Measurements from ENCODE around the gene PTH1R.

DNA sequence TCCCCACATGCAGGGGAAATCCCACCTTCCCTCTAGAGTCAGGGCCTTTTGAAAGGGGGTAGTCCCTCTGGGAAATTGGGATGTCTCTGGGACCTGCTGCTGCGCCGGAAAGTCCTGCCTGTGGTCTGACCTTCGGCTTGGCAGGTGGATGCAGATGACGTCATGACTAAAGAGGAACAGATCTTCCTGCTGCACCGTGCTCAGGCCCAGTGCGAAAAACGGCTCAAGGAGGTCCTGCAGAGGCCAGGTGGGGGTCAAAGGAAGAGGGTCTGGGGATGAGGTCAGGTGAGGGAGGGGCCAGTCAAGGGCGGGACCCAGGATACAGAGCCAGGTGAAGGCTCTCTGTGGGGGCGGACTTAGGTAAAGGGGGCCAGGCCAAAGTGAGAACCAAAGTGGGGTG is 16.2 kb downstream of the PTH1R start:
- TF ChIP-seq, protein P1, sequence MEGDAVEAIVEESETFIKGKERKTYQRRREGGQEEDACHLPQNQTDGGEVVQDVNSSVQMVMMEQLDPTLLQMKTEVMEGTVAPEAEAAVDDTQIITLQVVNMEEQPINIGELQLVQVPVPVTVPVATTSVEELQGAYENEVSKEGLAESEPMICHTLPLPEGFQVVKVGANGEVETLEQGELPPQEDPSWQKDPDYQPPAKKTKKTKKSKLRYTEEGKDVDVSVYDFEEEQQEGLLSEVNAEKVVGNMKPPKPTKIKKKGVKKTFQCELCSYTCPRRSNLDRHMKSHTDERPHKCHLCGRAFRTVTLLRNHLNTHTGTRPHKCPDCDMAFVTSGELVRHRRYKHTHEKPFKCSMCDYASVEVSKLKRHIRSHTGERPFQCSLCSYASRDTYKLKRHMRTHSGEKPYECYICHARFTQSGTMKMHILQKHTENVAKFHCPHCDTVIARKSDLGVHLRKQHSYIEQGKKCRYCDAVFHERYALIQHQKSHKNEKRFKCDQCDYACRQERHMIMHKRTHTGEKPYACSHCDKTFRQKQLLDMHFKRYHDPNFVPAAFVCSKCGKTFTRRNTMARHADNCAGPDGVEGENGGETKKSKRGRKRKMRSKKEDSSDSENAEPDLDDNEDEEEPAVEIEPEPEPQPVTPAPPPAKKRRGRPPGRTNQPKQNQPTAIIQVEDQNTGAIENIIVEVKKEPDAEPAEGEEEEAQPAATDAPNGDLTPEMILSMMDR (IDR thresholded peaks at IDR 0.05; ENCODE audit: insufficient read depth, low read length): no peak
- TF ChIP-seq GABPA (IDR thresholded peaks at IDR 0.05; ENCODE audit: low read depth): no peak
- no peak for TF ChIP-seq POLR2AphosphoS5 (IDR thresholded peaks at IDR 0.05; ENCODE audit: low read depth)
- TF ChIP-seq REST (IDR thresholded peaks at IDR 0.05; ENCODE audit: insufficient replicate concordance, low read depth): no peak
